Activated CD4-positive, alpha-beta T cell treated with anti-CD3 and anti-CD28 coated beads for 4 hours (primary cell): ENCODE data around the gene DEFB126.
"Not testable (repeated sequence)": the region's sequence is repeated elsewhere in the genome, so short reads cannot be mapped to it uniquely, and the experiment has no call there.

Experiments
- DNase-seq, 2 donors: peaks; one replicate each; pipeline ENCODE4 v3.0.0-alpha.2; 2020

DEFB126 gene

GRCh38 chr20:142290-142689 lies at the start of gene DEFB126:
Gene DEFB126 (plus strand): TSS chr20:142590. CDS start chr20:142629, 39 bp downstream.
- no peak for DNase-seq

GRCh38 chr20:93641-94040 lies 48.7 kb upstream of the DEFB126 start:
- DNase-seq, result no peak

- DNase-seq, result no peak
These were observed 47.2 kb upstream of the DEFB126 start for GRCh38 chr20:95215-95614.

GRCh38 chr20:97691-98090 lies 44.7 kb upstream of the DEFB126 start:
- DNase-seq, result not testable (repeated sequence)

GRCh38 chr20:101975-102374 lies 40.4 kb upstream of the DEFB126 start:
- DNase-seq, result no peak

- DNase-seq, result no peak
These were observed 38.9 kb upstream of the DEFB126 start for GRCh38 chr20:103456-103855.

GRCh38 chr20:112396-112795 lies 30.0 kb upstream of the DEFB126 start:
- no peak for DNase-seq

- DNase-seq, result no peak
These were observed 24.9 kb upstream of the DEFB126 start for GRCh38 chr20:117518-117917.

GRCh38 chr20:129786-130323 lies 12.5 kb upstream of the DEFB126 start:
- not testable (repeated sequence) for DNase-seq

GRCh38 chr20:137668-138490 lies 4.5 kb upstream of the DEFB126 start:
- no peak for DNase-seq

- no peak for DNase-seq
These were observed 3.5 kb downstream of the DEFB126 start for GRCh38 chr20:145877-146276.

- no peak for DNase-seq
These were observed 9.7 kb downstream of the DEFB126 start for GRCh38 chr20:152131-152530.

GRCh38 chr20:157154-157553 lies 14.8 kb downstream of the DEFB126 start, which contains the start of gene DEFB127:
Gene DEFB127 (plus strand): TSS chr20:157454. CDS start chr20:157545, 91 bp downstream.
- no peak for DNase-seq

- DNase-seq, result no peak
These were observed 22.2 kb downstream of the DEFB126 start for GRCh38 chr20:164618-165017.

GRCh38 chr20:168876-169275 lies 26.5 kb downstream of the DEFB126 start:
- no peak for DNase-seq

GRCh38 chr20:184288-184687 lies 41.9 kb downstream of the DEFB126 start:
- no peak for DNase-seq

- no peak for DNase-seq
These were observed 45.3 kb downstream of the DEFB126 start for GRCh38 chr20:187733-188132.

GRCh38 chr20:189611-190010 lies 47.2 kb downstream of the DEFB126 start, which contains the start of gene DEFB128:
Gene DEFB128 (minus strand): TSS chr20:189711. CDS start chr20:189623, 88 bp downstream.
- no peak for DNase-seq
